H9 (cell line): Measurements from ENCODE around the gene MEF2C. TPM values are rescaled to one million over a fixed set of nuclear protein-coding genes. Genes with fewer than 3 reads are reported as not detected.

ENCODE experiments used
- DNase-seq: peaks from one replicate; pipeline ENCODE4 v3.0.0-alpha.2; 2017
- H2AFZ ChIP-seq: one replicate; pipeline ENCODE4 v1.6.1; 2013; ENCODE audit warnings: mild to moderate bottlenecking, low read length, control low read depth, moderate library complexity
- H2AK5ac ChIP-seq: 2 replicates; pipeline ENCODE4 v1.6.1; 2013; ENCODE audit warnings: low read length, control low read depth, mixed read lengths; ENCODE audit not compliant: insufficient read length
- H2BK120ac ChIP-seq: one replicate; pipeline ENCODE4 v1.6.1; 2013; ENCODE audit warnings: low read depth, mild to moderate bottlenecking, low read length, control low read depth, inconsistent platforms; ENCODE audit not compliant: poor library complexity, severe bottlenecking
- H2BK12ac ChIP-seq: 2 replicates; pipeline ENCODE4 v1.6.1; 2013; ENCODE audit warnings: low read length, control low read depth, mixed read lengths, low read depth; ENCODE audit not compliant: insufficient read length
- H2BK15ac ChIP-seq: 2 replicates; pipeline ENCODE4 v1.6.1; 2013; ENCODE audit warnings: low read depth, low read length, control low read depth
- H2BK20ac ChIP-seq: one replicate; pipeline ENCODE4 v1.6.1; 2013; ENCODE audit warnings: low read depth, mild to moderate bottlenecking, low read length, control low read depth, inconsistent platforms; ENCODE audit not compliant: poor library complexity, severe bottlenecking
- H2BK5ac ChIP-seq: 2 replicates; pipeline ENCODE4 v1.6.1; 2013; ENCODE audit warnings: low read length, control low read depth, mixed read lengths; ENCODE audit not compliant: insufficient read length
- H3K14ac ChIP-seq: 2 replicates; pipeline ENCODE4 v1.6.1; 2013; ENCODE audit warnings: low read length, control low read depth; ENCODE audit not compliant: insufficient read depth
- H3K18ac ChIP-seq: 2 replicates; pipeline ENCODE4 v1.6.1; 2013; ENCODE audit warnings: low read depth, mild to moderate bottlenecking, mixed read lengths, low read length, control low read depth; ENCODE audit not compliant: insufficient read length
- H3K23ac ChIP-seq: 2 replicates; pipeline ENCODE4 v1.6.1; 2013; ENCODE audit warnings: low read length, control low read depth, mixed read lengths, low read depth; ENCODE audit not compliant: insufficient read length
- H3K23me2 ChIP-seq: 2 replicates; pipeline ENCODE4 v1.6.1; 2013; ENCODE audit warnings: low read depth, mild to moderate bottlenecking, mixed read lengths, low read length, control low read depth; ENCODE audit not compliant: insufficient read length, poor library complexity, severe bottlenecking
- H3K27ac ChIP-seq: 2 replicates; pipeline ENCODE4 v1.5.1; 2013; ENCODE audit warnings: low read length, control low read depth, mixed read lengths, low read depth; ENCODE audit not compliant: insufficient read length
- H3K27me3 ChIP-seq: 2 replicates; pipeline ENCODE4 v1.6.1; 2013; ENCODE audit warnings: low read length, control low read depth, inconsistent platforms; ENCODE audit not compliant: insufficient read depth
- H3K4ac ChIP-seq: 2 replicates; pipeline ENCODE4 v1.6.1; 2013; ENCODE audit warnings: low read depth, mild to moderate bottlenecking, control low read depth, inconsistent platforms, low read length, moderate library complexity
- H3K4me1 ChIP-seq: 2 replicates; pipeline ENCODE4 v1.6.1; 2013; ENCODE audit warnings: low read length, control low read depth, inconsistent platforms; ENCODE audit not compliant: insufficient read depth
- H3K4me2 ChIP-seq: 2 replicates; pipeline ENCODE4 v1.6.1; 2013; ENCODE audit warnings: low read length, control low read depth, mixed read lengths; ENCODE audit not compliant: insufficient read length, insufficient read depth
- H3K56ac ChIP-seq: 2 replicates; pipeline ENCODE4 v1.6.1; 2013; ENCODE audit warnings: low read depth, mild to moderate bottlenecking, mixed read lengths, low read length, control low read depth; ENCODE audit not compliant: insufficient read length
- H3K79me1 ChIP-seq: 2 replicates; pipeline ENCODE4 v1.6.1; 2013; ENCODE audit warnings: low read depth, mild to moderate bottlenecking, moderate library complexity, low read length, control low read depth, inconsistent platforms; ENCODE audit not compliant: insufficient read depth, poor library complexity, severe bottlenecking
- H3K79me2 ChIP-seq: 2 replicates; pipeline ENCODE4 v1.6.1; 2013; ENCODE audit warnings: low read length, control low read depth, inconsistent platforms; ENCODE audit not compliant: insufficient read depth
- H3K9ac ChIP-seq: 2 replicates; pipeline ENCODE4 v1.6.1; 2013; ENCODE audit warnings: low read length, control low read depth, mixed read lengths; ENCODE audit not compliant: insufficient read length; ENCODE audit errors: extremely low read depth
- H3K9me3 ChIP-seq: one replicate; pipeline ENCODE4 v1.6.1; 2013; ENCODE audit warnings: low read depth, low read length, inconsistent platforms; ENCODE audit not compliant: control insufficient read depth
- H3T11ph ChIP-seq: one replicate; pipeline ENCODE4 v1.6.1; 2013; ENCODE audit warnings: mild to moderate bottlenecking, low read length, control low read depth, inconsistent platforms
- H4K20me1 ChIP-seq: one replicate; pipeline ENCODE4 v1.6.1; 2013; ENCODE audit not compliant: control insufficient read depth, insufficient read length, insufficient read depth
- H4K5ac ChIP-seq: 2 replicates; pipeline ENCODE4 v1.6.1; 2013; ENCODE audit warnings: low read depth, mild to moderate bottlenecking, mixed read lengths, low read length, control low read depth; ENCODE audit not compliant: insufficient read length
- H4K8ac ChIP-seq: replicated peaks from 2 replicates; pipeline ENCODE4 v1.6.1; 2013; ENCODE audit warnings: low read length, control low read depth, mixed read lengths, low read depth; ENCODE audit not compliant: insufficient read length
- H4K91ac ChIP-seq: 2 replicates; pipeline ENCODE4 v1.6.1; 2013; ENCODE audit warnings: low read depth, mild to moderate bottlenecking, moderate library complexity, mixed read lengths, low read length, control low read depth; ENCODE audit not compliant: insufficient read length
- H3K27ac Mint-ChIP-seq, 3 experiments: 2 replicates in 2 of 3; 3 replicates in 1 of 3; pipeline ENCODE4 v1.8.0; 2020 to 2021; ENCODE audit warnings: mixed read lengths in 3 of 3, mild to moderate bottlenecking in 1 of 3, moderate library complexity in 1 of 3
- H3K27me3 Mint-ChIP-seq: 2 replicates; pipeline ENCODE4 v1.8.0; 2021; ENCODE audit warnings: low read depth, mild to moderate bottlenecking, moderate library complexity, mixed read lengths
- H3K36me3 Mint-ChIP-seq, 3 experiments: 2 replicates in 2 of 3; 3 replicates in 1 of 3; pipeline ENCODE4 v1.8.0; 2020 to 2021; ENCODE audit warnings: low read depth in 3 of 3, mixed read lengths in 3 of 3; ENCODE audit not compliant: insufficient read depth in 1 of 3
- H3K4me1 Mint-ChIP-seq, 2 experiments: 2 replicates each; pipeline ENCODE4 v1.8.0; 2020; ENCODE audit warnings: mixed read lengths in 2 of 2
- H3K4me3 Mint-ChIP-seq, 2 experiments: 2 replicates in 1 of 2; 3 replicates in 1 of 2; pipeline ENCODE4 v1.8.0; 2020 to 2021; ENCODE audit warnings: mild to moderate bottlenecking in 2 of 2, mixed read lengths in 2 of 2, moderate library complexity in 1 of 2
- H3K9me3 Mint-ChIP-seq, 2 experiments: 2 replicates in 1 of 2; 3 replicates in 1 of 2; pipeline ENCODE4 v1.8.0; 2020; ENCODE audit warnings: mild to moderate bottlenecking in 2 of 2, mixed read lengths in 2 of 2, moderate library complexity in 1 of 2
- WGBS: extraction: QIAGEN DNeasy Blood & Tissue Kit; methylation state at CpG from one replicate; pipeline ENCODE4 v1.1.7; 2013; ENCODE audit warnings: missing lambda C conversion rate, low lambda C conversion rate, mixed read lengths; ENCODE audit not compliant: insufficient read length; ENCODE audit errors: extremely low coverage; 5-methylcytosine and 5-hydroxymethylcytosine counted together
- total RNA-seq: library from RNA; stranded (reverse); gene quantifications from 2 replicates; pipeline ENCODE4 v1.2.1, GENCODE V29; 2021
- TF ChIP-seq, protein P1 (sequence below): fragments of 200-600 bp; sonication (generic); conservative IDR thresholded peaks from 3 replicates; pipeline ENCODE4 v1.8.0; 2021; ENCODE audit warnings: antibody characterized with exemption, mild to moderate bottlenecking

MEF2C gene
- total RNA-seq, 1 experiment from 2014 or later = 0.11 TPM

DNA sequence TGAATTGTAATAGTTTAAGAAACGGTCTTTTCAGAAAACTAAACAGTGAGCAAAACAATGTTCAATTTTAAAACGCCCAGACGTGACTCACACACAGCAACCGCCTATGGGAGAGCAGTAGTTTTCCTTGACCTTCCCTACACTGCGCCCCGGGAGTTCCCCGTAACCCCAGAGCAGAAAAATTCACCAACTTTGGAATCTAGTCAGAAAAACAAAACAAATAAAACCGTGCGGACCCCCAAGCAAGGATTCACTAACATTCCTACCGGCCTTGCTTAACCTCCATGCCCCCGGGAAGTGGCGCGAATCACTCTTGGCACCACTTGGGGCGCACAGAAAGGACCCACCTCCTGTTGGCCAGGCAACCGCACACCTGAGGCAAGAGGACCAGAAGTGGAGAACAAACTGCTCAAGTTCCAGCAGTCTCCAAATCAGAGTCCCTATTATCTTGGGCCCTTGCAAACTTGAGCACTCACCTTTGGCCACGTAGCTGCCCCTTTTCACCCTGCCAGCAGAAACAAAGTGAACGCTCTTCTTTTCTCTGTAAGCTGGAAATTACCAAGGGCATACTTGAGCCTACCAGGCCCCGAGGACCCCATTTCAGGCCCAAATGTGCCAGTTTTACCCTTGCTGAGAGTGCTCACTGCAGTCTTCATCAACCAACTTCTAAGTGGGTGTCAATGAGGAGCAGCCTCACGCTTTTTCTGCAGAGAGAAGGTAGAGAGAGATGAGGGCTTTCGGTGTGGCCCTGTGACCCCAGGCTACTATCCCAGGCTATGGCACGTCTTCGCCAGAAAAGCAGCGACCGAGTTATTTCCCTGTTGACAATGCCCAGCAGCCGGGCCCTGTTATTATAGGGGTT, 189.7 kb downstream of the MEF2C start:
- Histone ChIP-seq H2BK15ac (no peak overlapping the region), H3K4ac (no peak overlapping the region), H3K9me3 (no peaks in the 10 kb centered on the region), H3K9ac (no peak overlapping the region), H3K79me1 (no peaks in the 10 kb centered on the region), H3K27me3 (peaks cover 73% of the 10 kb centered on the region), H3K27ac (no peak overlapping the region), H2AFZ (no peak overlapping the region), H3T11ph (no peak overlapping the region), H3K4me1 (peaks cover 9% of the 10 kb centered on the region; the same call in 1 of the 2 replicates), H4K8ac (no peak overlapping the region), H2AK5ac (no peak overlapping the region), H3K4me2 (peak overlapping the region; percentile 83), H4K91ac (no peak overlapping the region), H3K56ac (no peak overlapping the region), H2BK20ac (no peak overlapping the region), H4K5ac (no peak overlapping the region), H2BK120ac (no peak overlapping the region), H2BK12ac (no peak overlapping the region), H3K18ac (no peak overlapping the region), H3K79me2 (no peaks in the 10 kb centered on the region), H3K23ac (no peak overlapping the region), H4K20me1 (no peaks in the 10 kb centered on the region), H3K14ac (no peak overlapping the region), H2BK5ac (no peak overlapping the region), H3K23me2 (peaks cover 28% of the 10 kb centered on the region)
- Mint-ChIP-seq H3K9me3 (peaks cover 4 to 11% of the 10 kb centered on the region in 2 experiments; a peak in 3 of 5 replicates), H3K27me3 (peaks cover 95% of the 10 kb centered on the region), H3K4me1 (peaks cover 60 to 84% of the 10 kb centered on the region in 2 experiments), H3K36me3 (peaks cover 0 to 2% (median 0%) of the 10 kb centered on the region in 3 experiments; a peak in 1 of 7 replicates), H3K27ac (no peak overlapping the region), H3K4me3 (peak overlapping the region; percentile 17 to 78)
- no CpG with 5 or more reads among the region's 25 CpGs for WGBS
- TF ChIP-seq, protein P1, sequence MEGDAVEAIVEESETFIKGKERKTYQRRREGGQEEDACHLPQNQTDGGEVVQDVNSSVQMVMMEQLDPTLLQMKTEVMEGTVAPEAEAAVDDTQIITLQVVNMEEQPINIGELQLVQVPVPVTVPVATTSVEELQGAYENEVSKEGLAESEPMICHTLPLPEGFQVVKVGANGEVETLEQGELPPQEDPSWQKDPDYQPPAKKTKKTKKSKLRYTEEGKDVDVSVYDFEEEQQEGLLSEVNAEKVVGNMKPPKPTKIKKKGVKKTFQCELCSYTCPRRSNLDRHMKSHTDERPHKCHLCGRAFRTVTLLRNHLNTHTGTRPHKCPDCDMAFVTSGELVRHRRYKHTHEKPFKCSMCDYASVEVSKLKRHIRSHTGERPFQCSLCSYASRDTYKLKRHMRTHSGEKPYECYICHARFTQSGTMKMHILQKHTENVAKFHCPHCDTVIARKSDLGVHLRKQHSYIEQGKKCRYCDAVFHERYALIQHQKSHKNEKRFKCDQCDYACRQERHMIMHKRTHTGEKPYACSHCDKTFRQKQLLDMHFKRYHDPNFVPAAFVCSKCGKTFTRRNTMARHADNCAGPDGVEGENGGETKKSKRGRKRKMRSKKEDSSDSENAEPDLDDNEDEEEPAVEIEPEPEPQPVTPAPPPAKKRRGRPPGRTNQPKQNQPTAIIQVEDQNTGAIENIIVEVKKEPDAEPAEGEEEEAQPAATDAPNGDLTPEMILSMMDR = peak; percentile 42; the same call in 2 of the 3 replicates
- DNase-seq = peak; percentile 78
